ENCODE results near the gene MARCKSL1. TPM values are rescaled to one million over a fixed set of nuclear protein-coding genes. Genes with fewer than 3 reads are reported as not detected.

Gene MARCKSL1
- polyA plus RNA-seq, 4 donors: 55.9 to 132 (median 91.1) TPM

DNA sequence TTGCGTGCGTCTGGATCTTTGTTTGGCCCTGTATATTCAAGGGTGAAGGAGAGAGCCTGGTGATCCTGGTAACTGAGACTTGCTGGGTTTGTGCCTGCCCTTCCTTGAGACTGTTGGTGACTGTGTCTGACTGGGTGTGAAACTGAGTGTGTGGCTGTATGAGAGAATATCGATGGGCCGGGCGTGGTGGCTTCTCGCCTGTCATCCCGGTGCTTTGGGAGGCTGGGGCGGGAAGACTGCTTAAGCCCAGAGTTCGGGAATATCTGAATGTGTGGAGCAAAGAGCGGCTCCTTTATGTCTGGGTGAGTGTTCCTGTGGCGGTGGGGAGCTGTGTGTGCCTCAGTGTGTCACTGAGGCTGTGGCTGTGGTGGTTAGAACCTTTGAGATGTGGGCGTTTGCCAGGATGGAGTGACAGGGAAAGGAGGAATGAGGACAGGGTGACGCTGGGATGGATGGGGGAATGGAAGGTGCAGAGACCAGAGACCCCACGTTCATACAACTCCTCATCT lies 2.7 kb upstream of the MARCKSL1 start:
- 26 to 63% (median 45%) methylated on average over 14 of the region's 14 CpGs for WGBS, 3 donors
- DNase-seq (peak in 1 of 2 donors; percentile 32), FAIRE-seq (no peak)
- no peaks in the 10 kb centered on the region for H3K27me3 ChIP-seq (ENCODE audit: control insufficient read depth in 3 of 3, insufficient read depth in 3 of 3, low read length in 3 of 3)
- H3K4me1 ChIP-seq (ENCODE audit: control insufficient read depth in 3 of 3, insufficient read depth in 2 of 3, low read depth in 1 of 3, low read length in 2 of 3): peaks cover 0 to 28% (median 2%) of the 10 kb centered on the region in 3 donors
- no peaks in the 10 kb centered on the region for H3K9me3 ChIP-seq (ENCODE audit: control insufficient read depth in 2 of 2, insufficient read depth in 1 of 2, low read depth in 1 of 2, low read length in 1 of 2)
- H3K4me3 ChIP-seq (ENCODE audit: low read depth in 1 of 3, low read length in 3 of 3): no peak overlapping the region
- H3K36me3 ChIP-seq (ENCODE audit: control insufficient read depth in 3 of 3, insufficient read depth in 2 of 3, low read depth in 1 of 3, low read length in 3 of 3): peaks cover 0 to 14% (median 0%) of the 10 kb centered on the region in 3 donors
- H3K27ac ChIP-seq (ENCODE audit: low read depth in 1 of 3, low read length in 2 of 3): peak overlapping the region in 2 of 3 donors; percentile 23 to 58

GRCh38 chr1:32337855-32338636 lies 2.0 kb upstream of the MARCKSL1 start:
- H3K36me3 ChIP-seq (ENCODE audit: control insufficient read depth in 3 of 3, insufficient read depth in 2 of 3, low read depth in 1 of 3, low read length in 3 of 3): peaks cover 0 to 17% (median 0%) of the 10 kb centered on the region in 3 donors
- WGBS, 3 donors: 19 to 55% (median 30%) methylated on average over 16 of the region's 16 CpGs
- no peaks in the 10 kb centered on the region for H3K9me3 ChIP-seq (ENCODE audit: control insufficient read depth in 2 of 2, insufficient read depth in 1 of 2, low read depth in 1 of 2, low read length in 1 of 2)
- H3K27me3 ChIP-seq (ENCODE audit: control insufficient read depth in 3 of 3, insufficient read depth in 3 of 3, low read length in 3 of 3): no peaks in the 10 kb centered on the region
- FAIRE-seq (no peak), DNase-seq (peak; percentile 50 to 57)
- H3K27ac ChIP-seq (ENCODE audit: low read depth in 1 of 3, low read length in 2 of 3): peak overlapping the region in 2 of 3 donors; percentile 23 to 58
- H3K4me3 ChIP-seq (ENCODE audit: low read depth in 1 of 3, low read length in 3 of 3): no peak overlapping the region
- H3K4me1 ChIP-seq (ENCODE audit: control insufficient read depth in 3 of 3, insufficient read depth in 2 of 3, low read depth in 1 of 3, low read length in 2 of 3): peaks cover 0 to 28% (median 2%) of the 10 kb centered on the region in 3 donors

GRCh38 chr1:32336963-32337675 lies 1.1 kb upstream of the MARCKSL1 start:
- peaks cover 0 to 35% (median 2%) of the 10 kb centered on the region in 3 donors for H3K4me1 ChIP-seq (ENCODE audit: control insufficient read depth in 3 of 3, insufficient read depth in 2 of 3, low read depth in 1 of 3, low read length in 2 of 3)
- DNase-seq (no peak), FAIRE-seq (no peak)
- H3K4me3 ChIP-seq (ENCODE audit: low read depth in 1 of 3, low read length in 3 of 3): no peak overlapping the region
- no peaks in the 10 kb centered on the region for H3K27me3 ChIP-seq (ENCODE audit: control insufficient read depth in 3 of 3, insufficient read depth in 3 of 3, low read length in 3 of 3)
- H3K27ac ChIP-seq (ENCODE audit: low read depth in 1 of 3, low read length in 2 of 3): peak overlapping the region in 1 of 3 donors; percentile 11
- H3K9me3 ChIP-seq (ENCODE audit: control insufficient read depth in 2 of 2, insufficient read depth in 1 of 2, low read depth in 1 of 2, low read length in 1 of 2): no peaks in the 10 kb centered on the region
- peaks cover 3 to 24% (median 4%) of the 10 kb centered on the region in 3 donors for H3K36me3 ChIP-seq (ENCODE audit: control insufficient read depth in 3 of 3, insufficient read depth in 2 of 3, low read depth in 1 of 3, low read length in 3 of 3)
- WGBS, 3 donors: 59 to 72% (median 72%) methylated on average over 8 of the region's 8 CpGs

DNA sequence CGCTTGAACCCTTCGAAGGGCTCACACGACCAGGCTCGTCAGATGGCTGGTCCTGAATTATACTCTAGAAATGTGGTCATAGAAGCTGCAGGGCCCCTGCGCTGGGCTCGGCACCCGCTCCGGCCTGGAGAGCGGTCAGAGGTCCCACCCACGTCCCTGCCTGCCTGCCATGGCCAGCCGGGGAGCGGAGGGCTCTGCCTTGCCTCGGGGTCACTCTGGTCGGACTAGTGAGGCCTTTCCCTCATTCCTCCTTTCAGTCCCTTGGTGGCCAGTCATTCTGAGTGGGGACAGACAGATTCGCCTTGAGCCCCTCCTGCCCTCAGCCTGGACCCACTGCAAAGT lies 529 bp upstream of the MARCKSL1 start:
- H3K27me3 ChIP-seq (ENCODE audit: control insufficient read depth in 3 of 3, insufficient read depth in 3 of 3, low read length in 3 of 3): no peaks in the 10 kb centered on the region
- no peaks in the 10 kb centered on the region for H3K9me3 ChIP-seq (ENCODE audit: control insufficient read depth in 2 of 2, insufficient read depth in 1 of 2, low read depth in 1 of 2, low read length in 1 of 2)
- FAIRE-seq (no peak), DNase-seq (no peak)
- H3K4me3 ChIP-seq (ENCODE audit: low read depth in 1 of 3, low read length in 3 of 3): peak overlapping the region in 2 of 3 donors; percentile 40 to 65
- 24 to 51% (median 29%) methylated on average over 13 to 15 of the region's 15 CpGs for WGBS, 3 donors
- H3K36me3 ChIP-seq (ENCODE audit: control insufficient read depth in 3 of 3, insufficient read depth in 2 of 3, low read depth in 1 of 3, low read length in 3 of 3): peaks cover 4 to 30% (median 10%) of the 10 kb centered on the region in 3 donors
- peaks cover 0 to 39% (median 2%) of the 10 kb centered on the region in 3 donors for H3K4me1 ChIP-seq (ENCODE audit: control insufficient read depth in 3 of 3, insufficient read depth in 2 of 3, low read depth in 1 of 3, low read length in 2 of 3)
- no peak overlapping the region for H3K27ac ChIP-seq (ENCODE audit: low read depth in 1 of 3, low read length in 2 of 3)

DNA sequence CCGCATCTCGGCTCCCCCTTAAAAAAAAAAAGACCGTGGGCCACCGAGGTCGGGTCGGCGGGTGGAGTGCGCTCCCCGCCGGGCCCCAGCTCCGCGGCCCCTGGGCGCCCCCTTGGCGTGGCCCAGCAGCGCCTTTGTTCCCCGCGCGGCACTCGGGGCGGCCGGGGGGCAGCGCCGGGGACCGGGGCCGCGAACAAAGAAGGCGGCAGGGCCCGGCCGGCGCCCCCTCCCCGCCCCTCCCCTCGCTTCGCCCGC lies 571 bp downstream of the MARCKSL1 start:
- Histone ChIP-seq H3K27ac (ENCODE audit: low read depth in 1 of 3, low read length in 2 of 3) (peak overlapping the region in 2 of 3 donors; percentile 66 to 69), H3K9me3 (ENCODE audit: control insufficient read depth in 2 of 2, insufficient read depth in 1 of 2, low read depth in 1 of 2, low read length in 1 of 2) (no peaks in the 10 kb centered on the region)
- 0 to 1% (median 0%) methylated on average over 13 to 34 of the region's 34 CpGs for WGBS, 3 donors

DNA sequence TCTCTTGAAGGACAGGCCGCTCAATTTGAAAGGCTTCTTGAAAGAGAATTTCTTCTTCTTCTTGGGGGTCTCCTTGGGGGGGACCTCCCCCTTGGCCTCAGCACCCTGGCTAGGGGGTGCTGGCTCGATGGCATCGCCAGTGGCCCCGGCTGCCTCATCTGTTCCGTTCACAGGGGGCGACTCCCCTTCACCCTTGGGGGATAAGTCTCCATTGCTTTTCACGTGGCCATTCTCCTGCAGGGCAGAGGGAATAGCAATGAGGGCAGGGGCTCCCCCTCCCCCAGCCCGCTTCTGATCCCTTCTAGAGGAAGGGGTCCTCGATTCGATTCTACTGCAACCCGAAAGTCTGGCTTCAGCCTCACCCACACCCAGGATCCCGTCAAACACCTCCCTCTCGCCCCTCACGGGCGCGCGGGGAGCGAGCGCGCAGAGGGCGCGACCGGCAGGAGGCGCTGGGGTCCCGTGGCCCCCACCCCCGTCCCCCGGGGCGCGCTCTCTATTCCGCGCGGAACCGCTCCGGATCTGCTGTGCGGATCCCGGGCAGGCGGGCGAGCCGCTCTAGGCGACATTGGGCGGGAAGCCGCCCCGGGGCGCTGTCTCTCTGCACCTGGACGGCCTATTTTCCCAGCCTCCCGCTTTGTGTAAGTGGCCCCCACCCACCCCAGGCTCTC lies 1.0 kb downstream of the MARCKSL1 start:
- Histone ChIP-seq H3K27me3 (ENCODE audit: control insufficient read depth in 3 of 3, insufficient read depth in 3 of 3, low read length in 3 of 3) (no peaks in the 10 kb centered on the region), H3K9me3 (ENCODE audit: control insufficient read depth in 2 of 2, insufficient read depth in 1 of 2, low read depth in 1 of 2, low read length in 1 of 2) (no peaks in the 10 kb centered on the region), H3K27ac (ENCODE audit: low read depth in 1 of 3, low read length in 2 of 3) (peak overlapping the region in 2 of 3 donors; percentile 66 to 69), H3K36me3 (ENCODE audit: control insufficient read depth in 3 of 3, insufficient read depth in 2 of 3, low read depth in 1 of 3, low read length in 3 of 3) (peaks cover 11 to 45% (median 12%) of the 10 kb centered on the region in 3 donors), H3K4me3 (ENCODE audit: low read depth in 1 of 3, low read length in 3 of 3) (peak overlapping the region; percentile 65 to 75 (median 70)), H3K4me1 (ENCODE audit: control insufficient read depth in 3 of 3, insufficient read depth in 2 of 3, low read depth in 1 of 3, low read length in 2 of 3) (peaks cover 0 to 39% (median 2%) of the 10 kb centered on the region in 3 donors)
- 1 to 2% (median 2%) methylated on average over 45 to 46 of the region's 46 CpGs for WGBS, 3 donors
- DNase-seq (peak; percentile 43 to 79), FAIRE-seq (no peak)

More for the DNA sequence above, 571 bp downstream of the MARCKSL1 start:
- peak overlapping the region; percentile 65 to 75 (median 70) for H3K4me3 ChIP-seq (ENCODE audit: low read depth in 1 of 3, low read length in 3 of 3)
- DNase-seq (no peak), FAIRE-seq (no peak)
- no peaks in the 10 kb centered on the region for H3K27me3 ChIP-seq (ENCODE audit: control insufficient read depth in 3 of 3, insufficient read depth in 3 of 3, low read length in 3 of 3)
- H3K4me1 ChIP-seq (ENCODE audit: control insufficient read depth in 3 of 3, insufficient read depth in 2 of 3, low read depth in 1 of 3, low read length in 2 of 3): peaks cover 0 to 39% (median 2%) of the 10 kb centered on the region in 3 donors
- peaks cover 9 to 40% (median 11%) of the 10 kb centered on the region in 3 donors for H3K36me3 ChIP-seq (ENCODE audit: control insufficient read depth in 3 of 3, insufficient read depth in 2 of 3, low read depth in 1 of 3, low read length in 3 of 3)

DNA sequence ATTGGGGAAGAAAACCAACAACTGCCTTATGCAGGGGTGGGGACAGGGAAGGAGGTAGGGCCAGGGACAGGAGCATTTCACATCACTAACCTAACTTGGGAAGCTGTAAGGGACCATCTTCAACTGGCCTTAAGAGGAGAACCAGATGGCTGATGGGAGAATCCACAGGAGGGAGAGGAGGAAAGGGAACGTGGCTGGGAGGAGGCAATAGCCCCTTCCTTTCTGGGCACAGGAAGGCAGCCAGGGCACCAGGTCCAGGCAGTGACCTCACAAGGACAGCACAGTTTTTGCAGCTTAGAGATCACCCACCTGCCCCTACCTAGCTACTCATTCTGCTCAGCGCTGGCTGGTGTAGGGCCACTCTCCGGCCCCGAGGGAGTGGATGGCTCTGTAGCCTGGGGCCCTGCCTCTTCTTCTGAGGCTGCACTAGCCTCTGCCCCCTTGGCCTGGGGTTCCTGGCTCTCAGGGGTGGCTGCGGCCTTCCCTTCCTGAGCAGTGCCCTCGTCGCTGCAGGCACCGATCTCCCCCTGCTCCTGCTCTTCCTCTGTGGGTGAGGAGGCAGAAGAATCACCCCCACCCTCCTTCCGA lies 1.7 kb downstream of the MARCKSL1 start:
- FAIRE-seq: no peak
- WGBS, 3 donors: 18 to 31% (median 23%) methylated on average over 8 to 9 of the region's 9 CpGs
- peak overlapping the region in 2 of 3 donors; percentile 70 to 75 for H3K4me3 ChIP-seq (ENCODE audit: low read depth in 1 of 3, low read length in 3 of 3)
- H3K27me3 ChIP-seq (ENCODE audit: control insufficient read depth in 3 of 3, insufficient read depth in 3 of 3, low read length in 3 of 3): no peaks in the 10 kb centered on the region
- H3K36me3 ChIP-seq (ENCODE audit: control insufficient read depth in 3 of 3, insufficient read depth in 2 of 3, low read depth in 1 of 3, low read length in 3 of 3): peaks cover 12 to 50% (median 16%) of the 10 kb centered on the region in 3 donors
- H3K4me1 ChIP-seq (ENCODE audit: control insufficient read depth in 3 of 3, insufficient read depth in 2 of 3, low read depth in 1 of 3, low read length in 2 of 3): peaks cover 0 to 39% (median 2%) of the 10 kb centered on the region in 3 donors
- peak overlapping the region in 2 of 3 donors; percentile 66 to 69 for H3K27ac ChIP-seq (ENCODE audit: low read depth in 1 of 3, low read length in 2 of 3)
- peak in 1 of 2 donors; percentile 37 for DNase-seq
- H3K9me3 ChIP-seq (ENCODE audit: control insufficient read depth in 2 of 2, insufficient read depth in 1 of 2, low read depth in 1 of 2, low read length in 1 of 2): no peaks in the 10 kb centered on the region
